Stimulated activated CD8-positive, alpha-beta memory T cell treated with anti-CD3 and anti-CD28 coated beads, Interleukin-12 subunit alpha, Interleukin-12 subunit beta, amount 100 ng/mL, for 24 hours (primary cell): ENCODE data around the gene GALNT5.
A peak's percentile ranks its signal among the peaks of the same experiment; 100 is the strongest.
"Not testable (repeated sequence)": the region's sequence is repeated elsewhere in the genome, so short reads cannot be mapped to it uniquely, and the experiment has no call there.

Experiments used
- DNase-seq: peaks from one replicate; pipeline ENCODE4 v3.0.0-alpha.2; 2020; ENCODE audit errors: extremely low read depth

Gene GALNT5

DNA sequence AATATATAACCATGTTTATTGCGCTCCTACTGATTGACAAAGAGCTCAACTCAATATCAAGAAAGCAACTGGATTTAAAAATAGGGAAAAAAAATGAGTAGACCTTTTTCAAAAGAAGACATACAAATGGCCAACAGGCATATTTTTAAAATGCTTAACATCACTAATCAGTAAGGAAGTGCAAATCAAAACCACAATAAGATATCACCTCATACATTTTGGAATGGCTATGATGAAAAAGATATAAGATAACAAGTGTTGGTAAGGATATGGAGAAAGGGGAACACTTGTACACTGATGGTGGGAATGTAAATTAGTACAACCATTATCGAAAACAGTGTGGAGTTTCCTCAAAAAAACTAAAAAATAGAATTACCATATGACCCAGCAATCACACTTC lies 5.6 kb upstream of the GALNT5 start:
- DNase-seq, result no peak

- DNase-seq, result no peak
Observed at GRCh38 chr2:157252529-157252928, 5.0 kb upstream of the GALNT5 start.

- no peak for DNase-seq
Observed at GRCh38 chr2:157254041-157254440, 3.5 kb upstream of the GALNT5 start.

DNA sequence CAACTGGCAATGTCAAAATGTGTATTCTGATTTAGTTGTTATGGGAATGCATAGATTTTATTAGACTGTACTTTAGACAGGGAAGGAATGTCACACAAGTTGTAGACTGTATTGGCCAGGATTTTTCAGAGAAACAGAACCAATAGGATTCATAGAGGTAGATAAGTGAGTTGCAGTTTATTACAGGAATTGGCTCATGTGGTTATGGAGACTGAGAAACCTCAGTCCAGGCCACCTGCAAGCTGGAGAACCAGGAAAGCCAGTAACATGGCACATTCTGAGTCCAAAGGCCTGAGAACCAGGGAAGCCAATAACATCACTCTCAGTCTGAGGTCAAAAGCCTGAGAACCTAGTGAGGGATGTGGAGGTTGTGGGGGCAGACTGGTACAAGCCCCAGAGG lies 1.8 kb upstream of the GALNT5 start:
- DNase-seq, result no peak

GRCh38 chr2:157256626-157257025 lies 879 bp upstream of the GALNT5 start:
- DNase-seq, result no peak

GRCh38 chr2:157258520-157259326 lies 1.2 kb downstream of the GALNT5 start:
- DNase-seq, result no peak

DNA sequence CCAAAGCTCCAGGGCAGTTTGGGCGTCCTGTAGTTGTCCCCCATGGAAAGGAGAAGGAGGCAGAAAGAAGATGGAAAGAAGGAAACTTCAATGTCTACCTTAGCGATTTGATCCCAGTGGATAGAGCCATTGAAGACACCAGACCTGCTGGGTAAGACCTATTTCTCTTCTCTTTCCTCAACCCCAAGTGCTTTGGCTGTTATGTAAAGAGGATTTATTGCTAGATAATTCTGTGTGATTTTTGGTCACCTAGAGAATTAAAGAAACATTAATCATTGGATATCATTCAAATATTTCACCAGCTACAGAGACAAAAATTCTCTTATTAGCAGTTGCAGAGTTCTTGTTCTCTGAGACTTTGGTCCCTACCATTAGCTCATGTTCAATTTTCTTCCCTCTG lies 1.9 kb downstream of the GALNT5 start:
- no peak for DNase-seq

DNA sequence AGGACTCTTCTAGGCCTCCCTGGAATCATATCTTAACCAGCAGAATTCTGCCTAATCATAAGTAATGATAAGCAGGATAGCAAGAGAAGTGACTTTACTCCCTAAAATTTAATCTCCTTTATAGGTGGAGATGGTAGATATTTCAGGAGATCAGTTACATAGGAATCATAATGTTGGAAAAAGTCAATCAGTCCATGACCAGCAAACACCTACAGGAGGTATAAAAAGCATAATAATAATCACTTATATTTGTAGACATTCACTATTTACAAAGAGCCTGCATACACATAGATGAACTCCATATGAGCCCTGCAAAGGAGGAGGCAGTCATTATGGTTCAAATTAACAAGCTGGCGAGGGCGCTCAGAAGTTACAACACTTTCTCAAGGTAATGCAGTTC lies 2.5 kb downstream of the GALNT5 start:
- no peak for DNase-seq

- no peak for DNase-seq
Observed at GRCh38 chr2:157260533-157261198, 3.2 kb downstream of the GALNT5 start.

DNA sequence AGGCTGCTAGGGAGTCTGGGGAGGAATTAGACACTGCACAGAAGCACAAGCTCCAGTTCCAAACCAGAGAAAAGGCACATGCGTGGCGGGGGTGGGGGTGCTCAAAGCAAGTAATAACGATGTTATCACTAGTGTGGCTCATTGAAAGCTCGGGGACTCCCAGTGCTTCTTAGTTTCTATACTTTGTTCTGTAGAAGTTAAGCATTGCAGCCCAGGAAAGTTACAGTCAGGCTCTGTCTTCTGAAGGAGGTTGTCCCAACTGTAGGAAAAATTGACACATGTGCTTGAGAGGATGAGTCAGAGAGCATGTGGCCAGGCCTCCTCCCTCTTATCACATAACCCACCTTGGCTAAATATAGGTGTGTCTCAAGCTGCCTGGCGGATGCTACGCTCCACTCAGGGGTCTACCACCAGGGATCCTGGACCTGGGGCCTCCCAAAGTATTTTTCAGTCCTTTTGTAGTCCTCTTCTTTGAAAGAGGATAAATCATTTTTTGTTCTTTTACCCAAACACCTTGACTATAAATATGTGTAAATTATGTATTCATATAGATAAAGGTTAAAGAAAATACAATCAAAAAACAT lies 3.8 kb downstream of the GALNT5 start:
- peak; percentile 36 for DNase-seq

GRCh38 chr2:157262248-157262647 lies 4.7 kb downstream of the GALNT5 start:
- no peak for DNase-seq

DNA sequence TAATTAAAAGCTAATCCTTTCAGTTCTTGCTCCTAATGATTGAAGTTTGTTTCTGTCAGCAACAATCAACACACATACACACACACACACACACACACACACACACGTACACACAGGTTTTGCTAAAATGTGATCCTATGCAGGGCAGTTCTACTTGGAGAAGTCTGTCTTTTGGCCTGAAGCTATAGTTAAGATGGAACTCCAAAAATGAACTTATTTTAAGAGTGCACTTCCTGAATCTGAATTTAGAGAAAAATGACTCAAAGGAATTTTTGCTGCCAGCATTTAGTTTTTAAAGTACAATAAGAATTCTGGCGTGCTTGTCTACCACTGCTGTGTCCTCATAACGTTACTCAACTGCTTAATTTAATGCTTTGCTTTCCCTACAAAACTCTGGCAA lies 6.6 kb downstream of the GALNT5 start:
- DNase-seq, result no peak

GRCh38 chr2:157265825-157266224 lies 8.3 kb downstream of the GALNT5 start:
- DNase-seq, result no peak

GRCh38 chr2:157267476-157267875 lies 10.0 kb downstream of the GALNT5 start:
- DNase-seq, result no peak

DNA sequence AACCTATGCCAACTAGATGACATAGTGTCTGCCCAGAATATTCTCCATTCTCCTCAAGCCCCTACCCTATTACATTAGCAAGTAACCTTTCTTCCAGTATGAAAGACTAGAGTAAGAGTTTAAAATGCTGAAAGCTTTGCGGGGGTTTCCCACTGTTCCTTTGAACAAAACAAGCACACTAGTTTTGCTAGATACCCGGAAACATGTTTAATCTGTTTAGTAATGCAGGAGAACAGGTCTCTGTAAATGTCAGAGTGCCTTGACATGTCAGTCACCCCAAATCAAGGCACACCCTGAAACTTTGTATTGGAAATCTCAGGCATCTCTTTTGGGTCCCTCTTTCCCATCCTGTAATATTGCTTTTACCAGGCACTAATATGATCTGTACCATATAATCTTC lies 11.6 kb downstream of the GALNT5 start:
- DNase-seq, result no peak

DNA sequence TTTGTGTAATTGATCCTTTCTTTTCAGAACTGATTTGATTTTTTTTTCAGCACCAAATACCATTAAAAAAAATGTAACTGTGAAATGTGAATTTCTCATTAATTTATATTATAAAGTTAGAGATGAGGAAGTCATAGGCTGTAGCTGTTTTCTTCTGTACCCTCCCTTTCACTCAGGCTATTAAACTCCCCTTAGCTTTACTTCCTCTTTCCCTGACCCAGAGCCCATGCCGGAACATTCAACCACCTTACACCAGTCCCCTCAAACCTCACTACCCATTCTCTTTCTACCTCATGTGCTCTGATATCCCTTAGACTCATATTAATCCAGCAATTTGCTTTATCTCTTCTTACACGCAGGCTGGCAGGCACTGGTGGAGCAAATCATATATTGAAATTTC lies 12.4 kb downstream of the GALNT5 start:
- DNase-seq, result no peak

- no peak for DNase-seq
Observed at GRCh38 chr2:157271590-157272203, 14.2 kb downstream of the GALNT5 start.

GRCh38 chr2:157279311-157279710 lies 21.8 kb downstream of the GALNT5 start:
- DNase-seq, result not testable (repeated sequence)

- DNase-seq, result no peak
Observed at GRCh38 chr2:157281316-157281715, 23.8 kb downstream of the GALNT5 start.

DNA sequence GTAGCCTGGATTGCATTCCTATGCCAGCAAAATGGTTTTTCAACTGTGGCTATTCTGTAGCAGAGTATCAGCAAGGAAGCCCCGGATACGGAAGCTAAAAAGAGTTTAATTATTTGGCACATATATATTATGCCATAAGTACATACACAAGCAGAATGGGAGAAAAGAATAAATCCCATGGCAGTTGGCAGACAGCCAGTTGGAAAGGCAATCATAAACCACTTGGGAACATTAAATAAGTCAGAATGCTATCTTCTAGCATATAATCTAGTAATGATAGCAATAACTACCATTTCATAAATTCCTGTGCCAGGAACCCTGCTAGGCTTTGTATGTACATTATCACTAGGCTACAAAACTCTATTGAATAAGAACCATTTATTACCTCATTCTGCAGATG lies 26.0 kb downstream of the GALNT5 start:
- no peak for DNase-seq

- no peak for DNase-seq
Observed at GRCh38 chr2:157287160-157287559, 29.7 kb downstream of the GALNT5 start.

- no peak for DNase-seq
Observed at GRCh38 chr2:157290525-157290924, 33.0 kb downstream of the GALNT5 start.

- no peak for DNase-seq
Observed at GRCh38 chr2:157291018-157291417, 33.5 kb downstream of the GALNT5 start.
